HG02623 (cell line): ENCODE measurements around the gene KIF27.
"Not testable (repeated sequence)": the region's sequence is repeated elsewhere in the genome, so short reads cannot be mapped to it uniquely, and the experiment has no call there.

Experiments used
- ATAC-seq: cut with Tn5 transposase; IDR thresholded peaks from one replicate; pipeline ENCODE4 v1.9.1; 2021; ENCODE audit warnings: moderate library complexity; ENCODE audit not compliant: unreplicated experiment

The KIF27 gene

GRCh38 chr9:83920927-83921707 lies at the start of gene KIF27:
Gene KIF27, minus strand, starts transcription at chr9:83921432. Its CDS starts 5,841 bp downstream, at chr9:83915591.
- peak; percentile 95 for ATAC-seq

- ATAC-seq, result no peak
Observed at GRCh38 chr9:83969602-83970001, 48.4 kb upstream of the KIF27 start.

DNA sequence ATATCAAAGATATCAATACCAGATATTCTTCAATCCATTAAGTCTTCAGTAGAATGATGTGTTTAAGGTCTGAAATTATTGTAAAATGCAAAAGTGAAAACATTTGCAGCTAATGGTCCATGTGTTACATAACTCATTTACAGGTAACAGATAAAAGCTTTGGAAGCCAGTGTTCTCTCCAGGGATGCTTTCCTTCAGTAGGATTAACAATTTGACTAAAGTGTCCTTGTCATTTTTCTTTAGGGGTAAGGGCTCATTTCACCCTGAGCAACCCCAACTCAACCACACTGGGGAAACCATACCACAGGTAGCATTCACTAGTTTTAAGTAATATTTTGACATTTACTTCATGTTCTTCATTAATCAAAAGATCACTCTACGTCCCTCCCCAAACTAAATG lies 45.8 kb upstream of the KIF27 start:
- ATAC-seq, result no peak

DNA sequence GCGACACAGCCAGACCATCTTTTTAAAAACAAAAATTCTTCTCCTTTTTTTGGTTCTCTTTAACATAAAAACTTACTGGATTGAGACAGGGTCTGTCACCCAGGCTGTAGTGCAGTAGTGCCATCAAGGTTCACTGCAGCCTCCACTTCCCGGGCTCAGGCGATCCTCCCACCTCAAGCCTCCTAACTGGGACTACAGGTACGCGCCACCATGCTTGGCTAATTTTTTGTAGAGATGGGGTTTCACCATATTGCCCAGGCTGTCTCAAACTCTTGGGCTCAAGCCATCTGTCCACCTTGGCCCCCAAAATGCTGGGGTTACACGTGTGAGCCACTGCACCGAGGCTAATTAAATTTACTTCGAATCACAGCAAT lies 45.0 kb upstream of the KIF27 start:
- no peak for ATAC-seq

- ATAC-seq, result no peak
Observed at GRCh38 chr9:83965350-83966208, 44.3 kb upstream of the KIF27 start.

- no peak for ATAC-seq
Observed at GRCh38 chr9:83964973-83965349, 43.7 kb upstream of the KIF27 start.

DNA sequence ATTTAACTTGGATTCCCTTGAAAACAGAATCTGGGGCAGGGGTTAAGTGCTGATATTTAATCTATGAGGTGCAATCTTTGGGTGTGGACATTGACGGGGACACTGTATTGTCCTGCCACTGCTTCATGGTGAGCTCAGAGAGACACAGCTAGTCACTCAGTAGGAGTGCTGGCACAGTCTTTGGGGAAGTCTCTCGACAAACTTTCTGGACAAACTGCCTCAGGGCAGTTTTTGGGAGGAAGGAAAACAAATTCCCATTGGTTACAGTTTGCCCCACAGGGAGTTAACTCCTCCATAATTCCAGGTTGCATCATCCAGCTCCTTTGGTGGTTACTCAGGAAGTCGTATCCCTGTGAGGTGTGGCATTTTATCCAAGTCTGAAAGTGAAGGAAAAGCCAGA lies 40.9 kb upstream of the KIF27 start:
- no peak for ATAC-seq

- no peak for ATAC-seq
Observed at GRCh38 chr9:83960991-83961390, 39.8 kb upstream of the KIF27 start.

DNA sequence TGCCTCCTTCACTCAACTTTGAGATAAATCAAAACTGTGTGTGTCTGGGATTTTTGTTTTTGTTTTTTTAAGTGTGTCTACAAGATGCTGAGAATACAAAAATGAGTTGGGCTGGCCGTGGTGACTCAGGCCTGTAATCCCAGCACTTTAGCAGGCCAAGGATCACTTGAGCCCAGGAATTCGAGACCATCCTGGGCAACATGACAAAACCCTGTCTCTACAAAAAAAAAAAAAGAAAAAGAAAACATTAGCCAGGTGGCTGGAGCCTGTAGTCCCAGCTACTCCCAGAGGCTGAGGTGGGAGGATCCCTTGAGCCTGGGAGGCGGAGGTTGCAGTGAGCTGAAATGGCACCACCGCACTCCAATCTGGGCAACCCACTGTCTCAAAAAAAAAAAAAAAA lies 37.8 kb upstream of the KIF27 start:
- no peak for ATAC-seq

DNA sequence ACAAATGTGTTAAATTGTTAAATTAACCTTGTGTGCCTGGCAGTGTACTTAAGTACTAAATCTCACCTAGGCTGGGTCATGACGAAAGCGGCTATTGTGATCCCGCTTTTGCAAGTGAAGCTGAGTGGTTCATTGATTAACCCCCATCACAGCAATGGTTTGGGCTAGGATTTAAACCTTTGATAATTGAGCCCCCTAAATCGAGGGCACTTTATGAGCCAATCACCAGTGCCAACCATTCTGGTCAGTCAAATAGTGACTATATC lies 35.9 kb upstream of the KIF27 start:
- no peak for ATAC-seq

DNA sequence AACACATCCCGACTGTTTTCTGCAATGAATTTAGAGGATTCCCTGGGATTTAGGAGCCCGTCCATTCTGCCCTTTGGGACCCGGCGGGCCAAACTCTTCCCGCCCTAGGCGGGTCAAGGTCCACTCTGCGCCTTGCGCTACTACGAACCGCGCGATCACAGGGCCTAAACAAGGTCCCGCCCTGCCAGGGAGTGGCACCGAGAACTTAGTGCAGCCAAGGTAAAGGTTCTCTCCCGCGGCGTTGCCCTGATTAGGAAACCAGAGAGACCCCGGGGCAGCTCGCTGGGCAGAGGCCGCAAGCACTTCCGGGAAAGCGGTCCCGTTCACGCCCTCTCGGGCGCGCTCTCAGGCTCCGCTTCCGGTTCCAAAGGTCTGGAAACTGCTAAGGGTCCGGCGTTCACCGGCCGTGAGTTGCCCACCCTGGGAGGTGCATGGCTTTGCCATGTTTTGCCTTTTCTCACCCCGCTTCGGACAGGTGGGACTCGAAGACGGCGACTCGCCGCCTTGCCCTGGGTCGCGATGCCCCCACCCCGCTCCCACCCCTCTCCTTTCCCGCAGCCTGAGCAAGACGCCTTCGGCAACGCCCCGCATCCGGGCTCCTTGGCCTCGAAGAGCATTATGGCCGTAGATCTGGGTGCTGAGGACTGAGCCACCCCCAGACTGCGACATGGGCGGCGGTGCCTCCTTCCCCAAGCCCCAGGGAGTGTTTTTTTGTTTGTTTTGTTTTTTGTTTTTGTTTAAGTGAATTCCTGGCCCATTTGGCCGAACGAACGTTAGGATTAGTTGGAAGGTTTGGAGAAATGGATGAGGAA lies 35.4 kb upstream of the KIF27 start:
- peak; percentile 86 for ATAC-seq

GRCh38 chr9:83956086-83956435 lies 34.8 kb upstream of the KIF27 start:
- peak; percentile 44 for ATAC-seq

DNA sequence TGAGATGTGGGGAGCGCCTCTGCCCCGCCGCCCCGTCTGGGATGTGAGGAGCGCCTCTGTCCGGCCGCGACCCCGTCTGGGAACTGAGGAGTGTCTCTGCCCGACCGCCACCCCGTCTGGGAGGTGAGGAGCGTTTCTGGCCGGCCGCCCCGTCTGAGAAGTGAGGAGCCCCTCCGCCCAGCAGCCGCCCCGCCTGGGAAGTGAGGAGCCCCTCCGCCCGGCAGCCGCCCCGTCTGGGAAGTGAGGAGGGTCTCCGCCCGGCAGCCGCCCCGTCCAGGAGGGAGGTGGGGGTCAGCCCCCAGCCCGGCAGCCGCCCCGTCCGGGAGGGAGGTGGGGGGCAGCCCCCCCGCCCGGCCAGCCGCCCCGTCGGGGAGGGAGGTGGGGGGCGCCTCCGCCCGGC lies 26.9 kb upstream of the KIF27 start:
- ATAC-seq, result not testable (repeated sequence)

DNA sequence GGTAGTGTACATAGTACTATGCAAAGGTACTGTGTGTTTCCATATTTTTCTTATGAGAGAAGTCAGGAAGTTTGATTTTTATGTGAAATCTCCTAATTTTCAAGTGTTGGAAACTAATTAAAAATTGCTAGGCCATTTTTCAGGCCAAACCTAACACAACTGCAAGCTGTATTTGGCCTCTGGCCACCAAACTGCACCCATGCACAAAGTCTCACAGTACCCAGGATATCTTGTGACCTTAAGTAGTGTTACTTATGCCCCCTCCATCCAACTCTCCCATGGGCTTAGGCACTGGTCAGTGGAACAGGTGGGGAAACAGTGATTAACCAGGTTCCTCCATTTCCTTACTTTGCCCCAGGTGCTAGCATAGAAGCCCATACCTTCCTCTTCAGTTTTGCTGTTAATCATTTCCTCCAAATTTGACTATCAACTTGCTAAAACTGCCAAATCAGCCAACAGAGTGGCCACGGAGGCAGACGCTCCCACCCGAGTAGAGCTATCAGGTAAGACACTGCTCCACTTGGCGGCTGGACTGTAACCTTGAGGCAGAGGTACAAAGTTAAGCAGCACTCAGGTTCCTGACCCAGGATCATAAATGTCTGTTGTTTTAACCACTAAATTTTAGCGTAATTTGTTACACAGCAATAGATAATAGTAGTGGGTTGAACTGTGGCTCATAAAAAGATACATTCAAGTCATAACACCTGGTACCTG lies 19.5 kb upstream of the KIF27 start:
- no peak for ATAC-seq

DNA sequence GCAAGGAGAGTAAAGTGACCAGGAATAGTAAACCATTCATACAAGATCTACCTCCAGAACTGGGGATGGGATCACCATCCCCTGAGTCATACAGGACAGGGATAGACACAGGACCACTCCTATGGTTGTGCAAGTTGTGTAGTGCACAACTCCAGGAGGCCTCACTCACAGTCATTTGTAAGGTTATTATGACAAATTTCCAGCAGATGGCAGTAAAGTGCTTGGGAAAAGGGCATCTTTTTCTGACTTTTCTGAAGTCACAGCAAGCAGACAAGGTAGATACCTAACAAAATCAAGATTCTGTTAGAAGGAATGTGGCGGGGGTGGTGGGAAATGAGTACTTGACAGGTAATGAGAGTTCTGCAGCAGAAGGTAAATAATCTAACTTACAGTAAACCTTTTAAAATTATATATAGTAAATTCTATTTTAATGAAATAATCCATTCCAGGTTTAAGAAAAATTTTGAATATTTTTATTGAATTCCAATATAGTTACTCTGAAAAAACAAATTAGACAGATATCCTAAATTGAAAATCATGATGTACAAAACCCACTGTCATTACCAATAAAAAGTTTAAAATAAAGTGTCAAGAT lies 16.7 kb upstream of the KIF27 start:
- peak; percentile 57 for ATAC-seq

DNA sequence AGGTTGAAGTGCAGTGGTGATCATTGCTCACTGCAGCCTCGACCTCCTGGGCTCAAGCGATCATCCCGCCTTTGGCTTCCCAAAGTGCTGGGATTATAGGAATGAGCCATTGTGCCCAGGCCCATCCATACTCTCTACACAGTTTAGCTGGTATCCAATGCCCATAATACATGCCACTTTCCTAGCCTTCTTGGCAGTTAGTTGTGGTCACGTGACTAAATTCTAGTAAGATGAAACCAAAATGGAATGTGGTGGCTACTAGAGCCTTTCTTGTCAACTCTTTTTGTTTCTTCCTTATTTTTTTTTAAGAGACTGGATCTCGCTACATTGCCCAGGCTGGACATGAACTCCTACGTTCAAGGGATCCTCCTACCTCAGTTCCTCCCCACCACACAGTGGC lies 15.3 kb upstream of the KIF27 start:
- ATAC-seq, result no peak

- ATAC-seq, result no peak
Observed at GRCh38 chr9:83935276-83935935, 14.2 kb upstream of the KIF27 start.

DNA sequence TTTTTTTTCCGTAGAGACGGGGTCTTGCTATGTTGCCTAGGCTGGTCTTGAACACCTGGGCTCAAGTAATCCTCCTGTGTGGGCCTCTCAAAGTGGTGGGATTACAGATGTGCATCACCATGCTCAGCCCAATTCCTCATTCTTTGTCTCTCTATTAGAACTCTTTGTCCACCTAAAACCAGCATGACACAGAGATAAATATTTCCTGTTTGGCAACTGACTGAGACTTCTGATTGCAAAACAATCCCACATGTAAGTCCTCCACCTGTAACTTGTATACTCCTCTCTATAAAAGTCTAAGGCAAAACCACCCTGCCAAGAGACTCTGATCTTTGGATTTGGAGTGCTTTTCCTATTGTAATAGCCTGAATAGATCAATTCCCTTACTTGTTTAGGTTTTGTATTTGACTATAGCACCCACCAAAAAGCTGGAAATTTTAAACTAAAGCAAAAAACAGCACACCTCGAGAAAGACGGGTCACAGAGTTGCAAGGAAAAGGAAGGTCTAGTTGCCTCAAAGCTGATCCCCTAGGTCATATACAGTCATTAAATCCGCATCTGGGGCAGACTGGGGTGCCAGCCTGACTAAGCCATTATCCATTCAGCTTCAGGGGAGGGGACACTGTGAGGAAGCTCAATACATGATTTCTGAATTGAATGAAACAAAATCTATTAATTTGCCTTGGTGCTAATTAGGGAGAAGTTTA lies 13.5 kb upstream of the KIF27 start:
- no peak for ATAC-seq

DNA sequence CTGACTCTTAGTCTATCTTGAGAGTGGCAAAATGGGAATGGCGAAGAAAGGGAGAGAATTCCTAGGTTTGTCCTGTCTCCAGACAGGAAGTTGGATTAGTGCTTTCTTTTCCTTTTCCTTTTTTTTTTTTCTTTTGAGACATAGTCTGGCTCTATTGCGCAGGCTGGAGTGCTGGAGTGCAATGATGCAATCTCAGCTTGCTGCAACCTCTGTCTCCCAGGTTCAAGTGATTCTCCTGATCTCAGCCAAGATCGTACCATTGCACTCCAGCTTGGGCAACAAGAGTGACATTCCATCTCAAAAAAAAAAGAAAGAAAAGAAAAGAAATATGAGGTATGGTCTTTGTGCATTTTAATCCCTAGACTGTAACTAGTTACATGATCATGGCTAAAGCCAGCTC lies 12.6 kb upstream of the KIF27 start:
- no peak for ATAC-seq

GRCh38 chr9:83932851-83933250 lies 11.6 kb upstream of the KIF27 start:
- no peak for ATAC-seq
